ENCODE measurements around the gene STK10.
A peak's percentile ranks its signal among the peaks of the same experiment; 100 is the strongest.

Gene STK10

GRCh38 chr5:172106511-172107356 lies 81.3 kb downstream of the STK10 start:
- TF ChIP-seq, protein P1, sequence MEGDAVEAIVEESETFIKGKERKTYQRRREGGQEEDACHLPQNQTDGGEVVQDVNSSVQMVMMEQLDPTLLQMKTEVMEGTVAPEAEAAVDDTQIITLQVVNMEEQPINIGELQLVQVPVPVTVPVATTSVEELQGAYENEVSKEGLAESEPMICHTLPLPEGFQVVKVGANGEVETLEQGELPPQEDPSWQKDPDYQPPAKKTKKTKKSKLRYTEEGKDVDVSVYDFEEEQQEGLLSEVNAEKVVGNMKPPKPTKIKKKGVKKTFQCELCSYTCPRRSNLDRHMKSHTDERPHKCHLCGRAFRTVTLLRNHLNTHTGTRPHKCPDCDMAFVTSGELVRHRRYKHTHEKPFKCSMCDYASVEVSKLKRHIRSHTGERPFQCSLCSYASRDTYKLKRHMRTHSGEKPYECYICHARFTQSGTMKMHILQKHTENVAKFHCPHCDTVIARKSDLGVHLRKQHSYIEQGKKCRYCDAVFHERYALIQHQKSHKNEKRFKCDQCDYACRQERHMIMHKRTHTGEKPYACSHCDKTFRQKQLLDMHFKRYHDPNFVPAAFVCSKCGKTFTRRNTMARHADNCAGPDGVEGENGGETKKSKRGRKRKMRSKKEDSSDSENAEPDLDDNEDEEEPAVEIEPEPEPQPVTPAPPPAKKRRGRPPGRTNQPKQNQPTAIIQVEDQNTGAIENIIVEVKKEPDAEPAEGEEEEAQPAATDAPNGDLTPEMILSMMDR (IDR thresholded peaks at IDR 0.05; ENCODE audit: control insufficient read depth, insufficient read depth, low read depth, low read length, missing control alignments): peak; percentile 97
- no peak overlapping the region for H3K4me3 ChIP-seq (ENCODE audit: control insufficient read depth, low read depth, low read length)
- no peak for DNase-seq (ENCODE audit: low read depth)

DNA sequence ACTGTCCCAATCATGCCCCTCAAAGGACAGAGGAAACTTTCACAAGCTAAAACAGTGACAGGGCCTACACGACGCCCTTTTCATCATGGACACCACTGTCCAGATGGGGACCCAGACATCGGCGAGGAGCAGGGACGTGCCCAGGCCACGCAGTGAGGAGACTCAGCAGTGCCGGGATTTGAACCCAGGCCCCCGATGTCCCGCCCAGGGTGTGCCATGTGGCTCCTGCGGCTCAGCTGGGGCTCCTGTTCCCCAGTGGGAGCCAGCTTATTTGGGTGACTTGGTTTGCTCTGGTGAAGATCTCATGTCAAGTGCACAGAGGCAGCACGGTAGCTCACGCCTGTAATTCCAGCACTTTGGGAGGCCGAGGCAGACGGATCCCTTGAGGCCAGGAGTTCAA lies 82.2 kb downstream of the STK10 start:
- H3K4me3 ChIP-seq (ENCODE audit: control insufficient read depth, low read depth, low read length): no peak overlapping the region
- TF ChIP-seq, protein P1 (IDR thresholded peaks at IDR 0.05; ENCODE audit: control insufficient read depth, insufficient read depth, low read depth, low read length, missing control alignments): no peak
- no peak for DNase-seq (ENCODE audit: low read depth)

DNA sequence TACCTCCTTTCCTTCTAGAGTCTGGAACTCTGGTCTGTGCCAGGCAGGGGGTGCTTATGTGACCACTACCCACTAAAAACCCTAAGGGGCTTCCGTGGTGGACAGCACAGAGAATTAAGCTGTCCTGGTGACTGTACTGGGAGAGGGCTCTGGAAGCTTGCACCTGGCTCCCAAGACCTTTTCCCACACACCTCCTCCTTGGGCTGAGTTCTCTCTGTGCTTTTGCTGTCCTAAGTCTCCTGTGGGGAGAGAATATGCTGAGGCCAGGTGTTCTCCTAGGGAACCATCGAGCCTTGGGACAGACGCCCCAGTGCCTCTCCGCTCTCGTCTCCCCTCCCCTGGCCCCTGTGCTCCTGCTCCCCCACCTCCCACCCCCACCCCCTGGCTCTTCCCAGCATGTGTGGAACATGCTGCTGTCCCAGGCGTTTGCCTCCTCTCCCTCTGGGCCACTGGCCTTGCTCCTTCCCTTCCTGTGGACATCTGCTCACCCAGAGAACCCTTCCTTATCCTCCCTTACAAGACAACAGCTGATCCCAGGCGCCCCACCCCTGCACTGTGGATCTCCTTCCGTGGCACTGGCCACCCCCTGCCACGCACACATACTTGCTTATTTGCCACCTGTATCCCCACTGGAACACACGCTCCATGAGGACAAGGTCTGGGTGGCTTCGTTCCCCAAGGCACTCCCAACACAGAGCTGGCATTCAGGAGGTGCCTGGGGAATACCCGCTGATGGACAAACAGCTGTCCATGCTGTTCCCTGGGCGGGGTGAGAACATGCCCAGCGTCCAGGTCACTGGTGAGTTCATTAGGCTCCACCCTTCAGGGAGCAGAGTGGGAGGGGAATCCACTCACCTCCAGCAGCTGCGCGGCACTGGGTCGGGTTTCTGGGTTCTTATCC lies 83.0 kb downstream of the STK10 start:
- TF ChIP-seq, protein P1 (IDR thresholded peaks at IDR 0.05; ENCODE audit: control insufficient read depth, insufficient read depth, low read depth, low read length, missing control alignments): no peak
- no peak for DNase-seq (ENCODE audit: low read depth)
- no peak overlapping the region for H3K4me3 ChIP-seq (ENCODE audit: control insufficient read depth, low read depth, low read length)

- TF ChIP-seq, protein P1 (IDR thresholded peaks at IDR 0.05; ENCODE audit: control insufficient read depth, insufficient read depth, low read depth, low read length, missing control alignments): no peak
- no peak for DNase-seq (ENCODE audit: low read depth)
- no peak overlapping the region for H3K4me3 ChIP-seq (ENCODE audit: control insufficient read depth, low read depth, low read length)
Observed at GRCh38 chr5:172104021-172104420, 84.0 kb downstream of the STK10 start.

- TF ChIP-seq, protein P1 (IDR thresholded peaks at IDR 0.05; ENCODE audit: control insufficient read depth, insufficient read depth, low read depth, low read length, missing control alignments): no peak
- H3K4me3 ChIP-seq (ENCODE audit: control insufficient read depth, low read depth, low read length): peak overlapping the region; percentile 22
- peak; percentile 87 for DNase-seq (ENCODE audit: low read depth)
Observed at GRCh38 chr5:172102913-172103626, 85.0 kb downstream of the STK10 start.

DNA sequence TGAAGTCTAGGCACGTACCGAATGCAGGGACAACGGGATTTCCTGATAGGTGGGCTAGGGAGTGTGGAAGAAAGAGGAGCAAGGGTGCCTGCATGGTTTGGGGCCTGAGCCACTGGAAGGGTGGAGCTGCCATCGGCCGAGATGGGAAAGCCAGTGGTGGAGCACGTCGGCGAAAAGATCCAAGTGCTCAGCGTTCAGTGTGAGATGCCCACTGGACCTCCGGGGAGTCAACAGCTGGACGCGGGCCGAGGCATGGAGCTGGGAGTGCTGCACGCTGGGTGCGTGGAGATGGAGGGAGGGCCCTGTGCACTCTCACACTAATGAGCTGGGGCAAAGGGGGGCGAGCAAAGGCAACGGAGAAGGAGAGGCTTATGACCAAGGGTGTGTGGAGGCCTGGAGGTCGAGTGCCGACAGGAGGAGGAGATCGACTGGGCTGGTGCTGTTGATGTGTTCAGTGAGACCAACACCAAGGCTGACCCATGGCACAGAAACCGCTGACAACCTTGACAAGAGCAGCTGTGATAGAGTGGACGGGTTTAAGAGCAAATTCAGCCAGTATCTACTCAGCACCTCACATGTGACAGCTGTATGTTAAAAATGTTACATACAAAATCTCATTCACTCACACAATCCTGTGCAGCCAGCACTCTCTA lies 85.7 kb downstream of the STK10 start:
- TF ChIP-seq, protein P1 (IDR thresholded peaks at IDR 0.05; ENCODE audit: control insufficient read depth, insufficient read depth, low read depth, low read length, missing control alignments): no peak
- H3K4me3 ChIP-seq (ENCODE audit: control insufficient read depth, low read depth, low read length): no peak overlapping the region

More for the DNA sequence above, 85.7 kb downstream of the STK10 start:
- no peak for DNase-seq (ENCODE audit: low read depth)
